ENCODE measurements around the gene OSBPL10.

DNA sequence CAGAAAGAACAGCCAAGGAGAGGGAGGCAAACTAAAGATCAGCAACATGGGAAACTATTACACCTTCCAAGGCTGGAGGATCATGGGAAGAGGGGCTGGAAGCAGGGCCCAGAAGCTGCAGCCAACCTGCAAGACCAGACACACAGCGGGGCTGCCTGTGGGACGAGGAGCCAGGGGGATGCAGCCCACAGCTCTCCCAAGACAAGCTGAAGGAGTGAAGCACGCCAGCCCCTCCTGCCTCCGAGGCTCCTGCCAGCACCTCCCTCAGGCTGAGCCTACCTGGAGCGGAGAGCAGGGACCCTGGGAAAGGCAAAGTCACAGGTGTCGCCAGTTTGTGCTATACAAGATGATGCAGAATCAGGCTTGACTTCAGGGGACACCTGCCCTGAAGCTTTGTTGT lies 133.3 kb downstream of the OSBPL10 start:
- TF ChIP-seq TAF1 (IDR thresholded peaks at IDR 0.05; ENCODE audit: low read depth) (no peak), POLR2AphosphoS5 (IDR thresholded peaks at IDR 0.05) (no peak), RAD21 (conservative IDR thresholded peaks at IDR 0.05) (no peak)

Data from neural cell (in vitro differentiated cells).